ENCODE measurements around the gene CIDEA.
"Not testable (repeated sequence)": the region's sequence is repeated elsewhere in the genome, so short reads cannot be mapped to it uniquely, and the experiment has no call there.

Gene CIDEA

GRCh38 chr18:12238826-12239225 lies 15.3 kb upstream of the CIDEA start:
- in situ Hi-C loops (cut with MboI; ENCODE audit: low sequenced_read_pairs), result no loop called here

GRCh38 chr18:12239431-12239830 lies 14.7 kb upstream of the CIDEA start:
- in situ Hi-C loops (cut with MboI; ENCODE audit: low sequenced_read_pairs), result no loop called here

GRCh38 chr18:12242658-12243260 lies 11.4 kb upstream of the CIDEA start:
- in situ Hi-C loops (cut with MboI; ENCODE audit: low sequenced_read_pairs), result no loop called here

GRCh38 chr18:12243272-12243671 lies 10.9 kb upstream of the CIDEA start:
- in situ Hi-C loops (cut with MboI; ENCODE audit: low sequenced_read_pairs), result not testable (repeated sequence)

GRCh38 chr18:12245793-12246135 lies 8.4 kb upstream of the CIDEA start:
- in situ Hi-C loops (cut with MboI; ENCODE audit: low sequenced_read_pairs), result no loop called here

GRCh38 chr18:12246849-12247808 lies 7.0 kb upstream of the CIDEA start:
- in situ Hi-C loops (cut with MboI; ENCODE audit: low sequenced_read_pairs), result no loop called here

GRCh38 chr18:12247946-12248345 lies 6.2 kb upstream of the CIDEA start:
- in situ Hi-C loops (cut with MboI; ENCODE audit: low sequenced_read_pairs), result no loop called here

- in situ Hi-C loops (cut with MboI; ENCODE audit: low sequenced_read_pairs), result no loop called here
Observed at GRCh38 chr18:12248926-12249720, 5.0 kb upstream of the CIDEA start.

- in situ Hi-C loops (cut with MboI; ENCODE audit: low sequenced_read_pairs), result no loop called here
Observed at GRCh38 chr18:12251311-12251710, 2.9 kb upstream of the CIDEA start.

- in situ Hi-C loops (cut with MboI; ENCODE audit: low sequenced_read_pairs), result no loop called here
Observed at GRCh38 chr18:12252061-12252460, 2.1 kb upstream of the CIDEA start.

- in situ Hi-C loops (cut with MboI; ENCODE audit: low sequenced_read_pairs), result no loop called here
Observed at GRCh38 chr18:12253027-12253426, 1.1 kb upstream of the CIDEA start.

GRCh38 chr18:12253663-12254135 lies 462 bp upstream of the CIDEA start:
- in situ Hi-C loops (cut with MboI; ENCODE audit: low sequenced_read_pairs), result no loop called here

GRCh38 chr18:12254820-12255511 lies 805 bp downstream of the CIDEA start:
- in situ Hi-C loops (cut with MboI; ENCODE audit: low sequenced_read_pairs), result no loop called here

GRCh38 chr18:12255626-12256026 lies 1.5 kb downstream of the CIDEA start:
- in situ Hi-C loops (cut with MboI; ENCODE audit: low sequenced_read_pairs), result no loop called here

GRCh38 chr18:12256951-12257350 lies 2.8 kb downstream of the CIDEA start:
- in situ Hi-C loops (cut with MboI; ENCODE audit: low sequenced_read_pairs), result no loop called here

- in situ Hi-C loops (cut with MboI; ENCODE audit: low sequenced_read_pairs), result no loop called here
Observed at GRCh38 chr18:12257996-12258718, 4.0 kb downstream of the CIDEA start.

GRCh38 chr18:12258719-12259705 lies 4.9 kb downstream of the CIDEA start:
- in situ Hi-C loops (cut with MboI; ENCODE audit: low sequenced_read_pairs), result no loop called here

GRCh38 chr18:12262748-12263147 lies 8.6 kb downstream of the CIDEA start:
- in situ Hi-C loops (cut with MboI; ENCODE audit: low sequenced_read_pairs), result no loop called here

- in situ Hi-C loops (cut with MboI; ENCODE audit: low sequenced_read_pairs), result no loop called here
Observed at GRCh38 chr18:12264864-12265263, 10.7 kb downstream of the CIDEA start.
